GM10847 (cell line): Measurements from ENCODE around the gene C10orf105.

Experiments
- POLR2A ChIP-seq: IDR thresholded peaks from 2 replicates; pipeline ENCODE4 v1.6.1; 2011; ENCODE audit not compliant: insufficient read length; ENCODE audit errors: extremely low read depth

The C10orf105 gene

DNA sequence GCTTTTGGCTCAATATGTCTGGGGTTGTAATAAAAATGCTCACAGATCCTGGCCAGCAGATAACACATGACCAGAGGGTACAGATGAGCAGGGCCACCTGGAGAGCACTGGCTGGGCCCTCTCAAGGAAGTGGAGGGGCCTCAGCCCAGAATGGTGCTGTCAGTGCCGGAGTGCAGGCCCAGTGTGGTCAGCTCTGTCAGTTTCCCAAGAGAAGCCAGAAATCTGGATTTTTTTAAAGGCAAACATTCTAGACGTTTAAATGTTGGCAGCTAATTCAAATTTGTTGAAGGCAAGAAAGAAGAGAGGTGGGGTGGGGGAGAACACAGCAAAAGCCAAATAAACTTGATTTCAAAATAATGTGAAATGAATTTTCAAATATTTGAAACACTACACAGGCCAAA, 2.0 kb downstream of the C10orf105 start:
- no peak for TF ChIP-seq POLR2A

DNA sequence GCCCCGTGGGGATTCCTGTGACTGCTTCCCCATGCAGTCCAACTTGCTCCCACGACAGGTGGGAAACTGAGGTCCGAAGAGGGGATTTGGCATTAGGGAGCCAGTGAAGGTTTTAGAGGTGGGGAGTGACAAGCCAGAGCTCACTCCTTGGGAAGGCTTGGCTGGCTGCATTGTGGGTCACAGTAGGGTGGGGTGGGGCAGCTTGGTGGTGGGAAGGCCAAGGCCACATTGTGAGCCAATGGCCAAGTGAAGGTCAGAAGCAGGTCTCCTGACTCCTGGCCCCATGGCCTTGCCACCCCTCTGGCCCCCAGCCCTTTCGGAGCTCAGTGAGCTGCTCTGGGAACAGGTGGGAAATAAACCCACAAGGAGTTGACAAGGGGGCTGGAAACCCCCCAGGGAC, 2.5 kb downstream of the C10orf105 start:
- TF ChIP-seq POLR2A = no peak

DNA sequence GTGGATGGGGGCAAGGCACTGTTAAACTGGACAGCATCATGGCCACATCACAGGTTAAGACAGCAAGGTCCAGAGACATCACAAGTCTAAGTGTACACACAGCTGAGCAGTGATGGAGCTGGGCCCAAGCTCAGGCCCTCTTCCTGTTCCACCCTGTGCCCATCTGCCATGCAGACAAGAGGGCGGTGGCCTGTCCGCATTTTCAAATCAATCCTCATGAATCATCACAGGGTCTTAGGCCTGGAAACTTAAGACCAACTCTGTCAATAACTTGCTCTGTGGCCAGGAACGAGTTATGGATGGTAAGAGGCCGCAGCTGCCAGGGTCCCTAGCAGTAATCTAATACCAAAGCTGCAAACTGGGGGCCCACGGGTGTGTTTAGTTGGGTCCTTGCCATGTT, 3.2 kb downstream of the C10orf105 start:
- no peak for TF ChIP-seq POLR2A

- no peak for TF ChIP-seq POLR2A
Measured at GRCh38 chr10:71715860-71716259, 3.7 kb downstream of the C10orf105 start.

- no peak for TF ChIP-seq POLR2A
Measured at GRCh38 chr10:71715026-71715425, 4.6 kb downstream of the C10orf105 start.

DNA sequence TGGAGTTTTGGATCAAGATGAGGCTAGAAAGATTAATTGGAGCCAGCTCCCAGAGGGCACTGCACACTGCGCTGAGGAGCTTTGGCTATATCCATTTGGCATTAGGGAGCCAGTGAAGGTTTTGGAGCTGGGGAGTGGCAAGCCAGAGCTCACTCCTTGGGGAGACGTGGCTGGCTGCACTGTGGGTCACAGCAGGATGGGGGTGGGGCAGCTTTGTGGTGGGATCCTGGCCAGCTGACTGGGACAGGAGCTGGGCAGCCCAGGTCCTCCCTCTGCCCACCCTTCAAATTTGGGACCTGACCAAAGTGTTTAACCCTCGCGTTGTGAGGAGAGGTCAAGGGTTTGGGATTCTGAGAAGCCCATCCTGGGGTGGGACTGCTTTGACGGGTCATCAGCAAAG, 5.0 kb downstream of the C10orf105 start:
- TF ChIP-seq POLR2A = no peak

- TF ChIP-seq POLR2A = no peak
Measured at GRCh38 chr10:71714031-71714410, 5.6 kb downstream of the C10orf105 start.

- no peak for TF ChIP-seq POLR2A
Measured at GRCh38 chr10:71713135-71714030, 6.2 kb downstream of the C10orf105 start.

DNA sequence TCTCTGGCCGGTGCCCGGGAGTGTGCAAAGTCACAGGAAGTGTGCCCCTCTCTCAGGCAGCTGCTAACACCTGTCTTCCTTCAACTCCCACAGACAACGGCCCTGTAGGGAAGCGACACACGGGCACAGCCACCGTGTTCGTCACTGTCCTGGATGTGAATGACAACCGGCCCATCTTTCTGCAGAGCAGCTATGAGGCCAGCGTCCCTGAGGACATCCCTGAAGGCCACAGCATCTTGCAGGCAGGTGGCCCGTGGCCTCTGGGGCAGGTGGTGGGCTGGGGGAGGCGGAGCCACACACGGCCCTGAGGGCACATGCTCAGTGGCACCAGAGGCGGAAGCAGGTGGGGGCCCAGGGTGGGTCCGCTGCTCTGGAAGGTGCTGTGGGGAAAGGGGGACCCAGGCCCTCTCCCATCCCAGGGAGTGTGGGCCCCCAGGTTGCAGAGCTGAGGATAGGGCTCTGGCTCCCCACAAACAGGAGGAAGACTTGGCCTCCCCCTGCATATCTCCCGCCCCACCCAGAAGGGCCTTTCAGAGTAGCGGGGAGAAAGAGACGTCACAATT, 6.9 kb downstream of the C10orf105 start:
- TF ChIP-seq POLR2A = no peak

DNA sequence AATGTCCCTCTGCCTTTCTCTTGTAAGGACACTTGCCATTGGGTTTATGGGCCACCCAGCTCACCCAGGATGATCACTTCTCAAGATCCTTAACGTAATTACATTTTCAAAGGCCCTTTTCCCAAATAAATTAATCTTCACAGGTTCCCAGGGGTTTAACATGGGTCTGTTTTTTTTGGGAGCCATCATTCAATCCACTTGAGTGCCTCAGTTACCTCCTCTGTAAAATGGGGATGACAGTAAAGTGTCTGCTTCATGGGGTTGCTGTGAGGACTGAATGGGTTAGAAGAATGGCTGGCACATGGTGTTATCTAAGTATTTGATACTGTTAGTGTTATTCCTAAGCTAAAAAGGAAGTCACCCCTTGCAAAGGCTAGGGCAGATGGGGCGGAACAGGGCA, 7.4 kb downstream of the C10orf105 start:
- no peak for TF ChIP-seq POLR2A

GRCh38 chr10:71711052-71711623, 8.4 kb downstream of the C10orf105 start:
- no peak for TF ChIP-seq POLR2A

DNA sequence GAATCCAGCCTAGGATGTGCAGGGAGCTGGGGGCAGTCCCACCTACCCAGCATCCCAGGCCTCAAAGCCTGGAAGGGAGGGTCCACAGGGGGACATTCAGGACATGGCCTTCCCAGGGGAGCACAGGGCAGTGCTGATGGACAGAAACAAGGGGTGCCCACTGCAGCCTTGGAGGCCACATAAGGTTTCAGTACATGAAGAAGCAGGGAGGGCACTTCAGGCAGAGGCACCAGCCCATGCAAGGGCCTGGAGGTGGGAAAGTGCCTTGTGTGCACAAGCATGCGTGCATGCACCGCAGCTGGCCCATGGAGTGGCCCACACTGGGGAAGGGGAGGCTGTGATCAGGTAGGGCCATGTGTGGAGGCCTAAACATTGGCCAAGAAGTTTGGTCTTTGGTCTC, 9.1 kb downstream of the C10orf105 start:
- no peak for TF ChIP-seq POLR2A

DNA sequence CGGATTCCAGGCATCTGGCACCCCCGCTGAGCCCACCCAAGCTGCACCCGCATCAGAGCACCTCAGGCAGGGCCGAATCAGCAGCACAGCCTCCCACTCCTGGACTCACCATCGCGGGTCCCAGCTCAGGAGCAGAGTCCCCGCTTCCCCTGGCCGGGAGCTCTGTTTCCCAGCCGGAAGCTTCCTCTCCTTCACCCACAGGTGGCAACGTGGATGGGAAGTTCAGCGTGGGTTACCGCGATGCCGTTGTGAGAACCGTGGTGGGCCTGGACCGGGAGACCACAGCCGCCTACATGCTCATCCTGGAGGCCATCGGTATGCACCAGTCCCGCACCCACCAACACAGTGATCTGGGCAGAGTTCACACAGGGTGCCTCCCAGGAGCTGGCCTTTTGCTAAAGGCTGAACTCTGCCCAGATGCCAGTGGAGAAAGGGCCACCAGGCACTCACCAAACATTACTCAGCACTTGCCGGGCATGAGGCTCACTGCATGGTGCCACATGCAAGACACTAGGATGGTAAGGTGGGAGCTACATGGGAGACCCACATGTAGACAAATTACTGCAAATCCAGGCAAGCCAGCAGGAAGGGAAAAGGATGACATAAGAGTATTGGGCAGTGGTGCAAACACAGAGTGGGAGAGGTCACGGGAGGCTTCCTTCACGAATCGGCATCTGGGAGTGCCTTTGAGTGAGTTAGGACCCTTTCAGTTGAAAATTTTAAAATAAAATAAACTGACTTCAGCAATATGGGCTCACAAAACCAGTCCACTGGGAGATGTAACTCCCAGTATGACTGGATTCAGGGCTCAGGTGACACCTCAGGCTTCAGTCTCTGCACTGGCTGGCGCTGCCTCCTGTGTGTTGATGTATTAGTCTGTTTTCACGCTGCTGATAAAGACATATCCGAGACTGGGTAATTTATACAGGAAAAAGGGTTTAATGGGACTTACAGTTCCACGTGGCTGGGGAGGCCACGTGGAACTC, 10.4 kb downstream of the C10orf105 start:
- no peak for TF ChIP-seq POLR2A

GRCh38 chr10:71708301-71708703, 11.3 kb downstream of the C10orf105 start:
- no peak for TF ChIP-seq POLR2A

GRCh38 chr10:71707240-71707789, 12.3 kb downstream of the C10orf105 start:
- TF ChIP-seq POLR2A = no peak
